ENCODE measurements around the gene SPDYE3. TPM values are rescaled to one million over a fixed set of nuclear protein-coding genes. Genes with fewer than 3 reads are reported as not detected.

Gene SPDYE3
- polyA plus RNA-seq, 1 donor from 2014 or later, result not detected

GRCh38 chr7:100370746-100371145 lies 63.2 kb downstream of the SPDYE3 start:
- no peak overlapping the region for H3K4me2 ChIP-seq (ENCODE audit: low read length)

GRCh38 chr7:100371561-100372171 lies 64.2 kb downstream of the SPDYE3 start:
- no peaks in the 10 kb centered on the region for H3K9me2 ChIP-seq (ENCODE audit: insufficient read depth, low read length)
- no peak overlapping the region for H3K27ac ChIP-seq (ENCODE audit: low read length)
- H3K9me3 ChIP-seq (ENCODE audit: low read length), result no peaks in the 10 kb centered on the region
- H3K36me3 ChIP-seq (ENCODE audit: insufficient read depth, low read length), result no peaks in the 10 kb centered on the region
- no peak overlapping the region for H3K9ac ChIP-seq (ENCODE audit: low read length)
- H3K4me2 ChIP-seq (ENCODE audit: low read length), result no peak overlapping the region
- no peaks in the 10 kb centered on the region for H3K27me3 ChIP-seq (ENCODE audit: insufficient read depth, low read depth, low read length)
- H3K79me2 ChIP-seq (replicated peaks; ENCODE audit: insufficient read depth, low read length), result no peaks in the 10 kb centered on the region
- no peaks in the 10 kb centered on the region for H4K20me1 ChIP-seq (ENCODE audit: insufficient read depth)
- H3F3A ChIP-seq (ENCODE audit: insufficient read depth, low read length, poor library complexity, severe bottlenecking), result no peaks in the 10 kb centered on the region
- no peak overlapping the region for H3K4me3 ChIP-seq (ENCODE audit: low read length)
- H2AFZ ChIP-seq (ENCODE audit: low read depth, low read length), result no peak overlapping the region
- TF ChIP-seq POLR2AphosphoS5 (IDR thresholded peaks at IDR 0.05), result no peak
- no peak for TF ChIP-seq EZH2 (IDR thresholded peaks at IDR 0.05; ENCODE audit: borderline replicate concordance, insufficient read depth, low read length, poor library complexity, severe bottlenecking)
- no peak for TF ChIP-seq REST (IDR thresholded peaks at IDR 0.05; ENCODE audit: borderline replicate concordance)
- no peak for TF ChIP-seq EP300 (conservative IDR thresholded peaks at IDR 0.05; ENCODE audit: poor library complexity, severe bottlenecking)
- no peak for TF ChIP-seq SMC3 (conservative IDR thresholded peaks at IDR 0.05; ENCODE audit: poor library complexity)

More at GRCh38 chr7:100370746-100371145, 63.2 kb downstream of the SPDYE3 start:
- Histone ChIP-seq H3K27me3 (ENCODE audit: insufficient read depth, low read depth, low read length) (no peaks in the 10 kb centered on the region), H3K9ac (ENCODE audit: low read length) (no peak overlapping the region), H3K36me3 (ENCODE audit: insufficient read depth, low read length) (no peaks in the 10 kb centered on the region), H3K4me3 (ENCODE audit: low read length) (no peak overlapping the region), H2AFZ (ENCODE audit: low read depth, low read length) (no peak overlapping the region), H3K9me2 (ENCODE audit: insufficient read depth, low read length) (no peaks in the 10 kb centered on the region), H3K9me3 (ENCODE audit: low read length) (no peaks in the 10 kb centered on the region), H3K27ac (ENCODE audit: low read length) (no peak overlapping the region), H3K79me2 (replicated peaks; ENCODE audit: insufficient read depth, low read length) (no peaks in the 10 kb centered on the region), H3F3A (ENCODE audit: insufficient read depth, low read length, poor library complexity, severe bottlenecking) (no peaks in the 10 kb centered on the region), H4K20me1 (ENCODE audit: insufficient read depth) (no peaks in the 10 kb centered on the region)
- TF ChIP-seq SMC3 (conservative IDR thresholded peaks at IDR 0.05; ENCODE audit: poor library complexity), result no peak
- TF ChIP-seq EP300 (conservative IDR thresholded peaks at IDR 0.05; ENCODE audit: poor library complexity, severe bottlenecking), result no peak
- no peak for TF ChIP-seq MXI1 (conservative IDR thresholded peaks at IDR 0.05; ENCODE audit: poor library complexity, severe bottlenecking)
- TF ChIP-seq REST (IDR thresholded peaks at IDR 0.05; ENCODE audit: borderline replicate concordance), result no peak
- TF ChIP-seq POLR2AphosphoS5 (IDR thresholded peaks at IDR 0.05), result no peak
- TF ChIP-seq CTCF (IDR thresholded peaks at IDR 0.05; ENCODE audit: poor library complexity, severe bottlenecking), result no peak
- TF ChIP-seq EZH2 (IDR thresholded peaks at IDR 0.05; ENCODE audit: borderline replicate concordance, insufficient read depth, low read length, poor library complexity, severe bottlenecking), result no peak
- no peak for TF ChIP-seq RAD21 (conservative IDR thresholded peaks at IDR 0.05)
- no peak for TF ChIP-seq TAF1 (IDR thresholded peaks at IDR 0.05; ENCODE audit: low read depth)
